ENCODE results near the gene EPHB1.

Gene EPHB1

DNA sequence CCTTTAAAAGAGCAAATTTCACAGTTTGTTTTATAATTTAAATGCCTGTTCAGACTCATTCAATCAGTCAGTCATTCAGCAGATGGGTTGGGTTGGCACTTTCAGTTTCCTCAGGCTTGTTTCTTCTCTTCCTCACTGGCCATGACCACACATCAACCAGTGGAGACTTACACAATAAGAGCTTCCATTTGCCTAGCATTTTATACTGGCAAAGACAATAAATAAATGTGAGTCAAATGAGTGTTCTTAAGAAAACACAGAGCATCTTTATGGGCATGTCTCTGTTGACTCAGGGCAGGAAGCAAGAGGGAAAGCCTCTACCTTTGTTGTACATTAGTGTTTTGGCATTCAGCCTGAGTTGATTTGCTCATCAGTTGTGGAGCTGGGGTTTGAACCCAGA, 122.6 kb downstream of the EPHB1 start:
- TF ChIP-seq YY1 (IDR thresholded peaks at IDR 0.05; ENCODE audit: insufficient read depth, insufficient read length), result no peak
- TF ChIP-seq ZNF274 (IDR thresholded peaks at IDR 0.05; ENCODE audit: low read depth, low read length), result no peak
- peaks cover 30% of the 10 kb centered on the region for H3K27me3 ChIP-seq (ENCODE audit: insufficient read depth, insufficient read length)
- peaks cover 7% of the 10 kb centered on the region; the same call in 1 of the 2 replicates for H3K9me3 ChIP-seq (ENCODE audit: insufficient read depth, low read length)
- H3K9ac ChIP-seq (ENCODE audit: insufficient read length, low read depth), result no peak overlapping the region
- H3K36me3 ChIP-seq (ENCODE audit: insufficient read depth, insufficient read length, low read length), result no peaks in the 10 kb centered on the region
- H3K4me1 ChIP-seq (ENCODE audit: insufficient read depth, insufficient read length), result peaks cover 5% of the 10 kb centered on the region
- no peak for DNase-seq (ENCODE audit: low read depth, low spot score)
- H3K4me3 ChIP-seq (ENCODE audit: insufficient read length, low read depth), result no peak overlapping the region

DNA sequence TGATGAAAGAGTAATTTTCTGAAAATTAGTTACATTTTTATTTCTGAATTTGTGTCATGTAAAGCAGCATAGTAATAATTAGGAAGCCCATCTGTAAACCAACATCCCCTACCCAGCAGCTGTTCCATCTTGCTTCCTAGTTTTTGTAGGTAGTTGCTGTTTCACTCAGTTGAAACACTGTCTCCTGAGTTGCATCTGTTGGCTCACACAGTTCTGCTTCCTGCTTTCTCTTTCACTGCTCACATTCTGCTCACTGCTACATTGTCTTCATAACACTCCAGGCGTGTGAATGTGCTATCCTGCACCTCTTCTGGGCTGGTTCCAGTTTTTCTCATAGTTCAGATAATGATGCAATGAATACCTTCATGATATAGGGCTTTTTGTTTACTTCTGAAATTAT, 123.4 kb downstream of the EPHB1 start:
- Histone ChIP-seq H3K4me3 (ENCODE audit: insufficient read length, low read depth) (no peak overlapping the region), H3K36me3 (ENCODE audit: insufficient read depth, insufficient read length, low read length) (no peaks in the 10 kb centered on the region), H3K9me3 (ENCODE audit: insufficient read depth, low read length) (peaks cover 7% of the 10 kb centered on the region; the same call in 1 of the 2 replicates), H3K4me1 (ENCODE audit: insufficient read depth, insufficient read length) (peaks cover 5% of the 10 kb centered on the region), H3K9ac (ENCODE audit: insufficient read length, low read depth) (no peak overlapping the region), H3K27me3 (ENCODE audit: insufficient read depth, insufficient read length) (peaks cover 28% of the 10 kb centered on the region)
- no peak for DNase-seq (ENCODE audit: low read depth, low spot score)
- TF ChIP-seq ZNF274 (IDR thresholded peaks at IDR 0.05; ENCODE audit: low read depth, low read length), result no peak
- TF ChIP-seq YY1 (IDR thresholded peaks at IDR 0.05; ENCODE audit: insufficient read depth, insufficient read length), result no peak
- TF ChIP-seq SUZ12 (IDR thresholded peaks at IDR 0.05; ENCODE audit: extremely low read depth, insufficient read depth, insufficient read length), result no peak

DNA sequence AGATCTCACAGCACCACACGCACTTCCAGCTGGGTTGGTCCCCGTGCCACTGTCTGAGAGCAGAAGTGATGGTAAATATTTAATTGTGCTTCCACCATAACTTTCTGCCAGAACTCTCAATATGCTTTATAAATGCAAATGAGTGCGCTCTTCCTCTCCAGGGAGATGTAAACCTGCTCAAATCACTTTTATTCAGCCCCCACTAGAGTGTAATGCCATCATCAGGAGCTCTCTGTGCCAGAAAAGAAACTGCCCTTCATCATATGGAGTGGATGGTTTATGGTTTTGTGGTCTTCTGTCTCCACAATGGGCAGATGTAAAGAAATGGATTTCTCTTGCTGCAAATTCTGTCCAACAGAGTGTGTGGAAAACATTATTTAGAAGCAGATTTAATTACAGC, 127.0 kb downstream of the EPHB1 start:
- Histone ChIP-seq H3K4me1 (ENCODE audit: insufficient read depth, insufficient read length) (no peaks in the 10 kb centered on the region), H3K4me3 (ENCODE audit: insufficient read length, low read depth) (no peak overlapping the region), H3K9ac (ENCODE audit: insufficient read length, low read depth) (no peak overlapping the region), H3K9me3 (ENCODE audit: insufficient read depth, low read length) (no peaks in the 10 kb centered on the region), H3K27me3 (ENCODE audit: insufficient read depth, insufficient read length) (peaks cover 52% of the 10 kb centered on the region), H3K36me3 (ENCODE audit: insufficient read depth, insufficient read length, low read length) (no peaks in the 10 kb centered on the region)
- TF ChIP-seq ZNF274 (IDR thresholded peaks at IDR 0.05; ENCODE audit: low read depth, low read length) (no peak), YY1 (IDR thresholded peaks at IDR 0.05; ENCODE audit: insufficient read depth, insufficient read length) (no peak), SUZ12 (IDR thresholded peaks at IDR 0.05; ENCODE audit: extremely low read depth, insufficient read depth, insufficient read length) (no peak)
- DNase-seq (ENCODE audit: low read depth, low spot score), result no peak

DNA sequence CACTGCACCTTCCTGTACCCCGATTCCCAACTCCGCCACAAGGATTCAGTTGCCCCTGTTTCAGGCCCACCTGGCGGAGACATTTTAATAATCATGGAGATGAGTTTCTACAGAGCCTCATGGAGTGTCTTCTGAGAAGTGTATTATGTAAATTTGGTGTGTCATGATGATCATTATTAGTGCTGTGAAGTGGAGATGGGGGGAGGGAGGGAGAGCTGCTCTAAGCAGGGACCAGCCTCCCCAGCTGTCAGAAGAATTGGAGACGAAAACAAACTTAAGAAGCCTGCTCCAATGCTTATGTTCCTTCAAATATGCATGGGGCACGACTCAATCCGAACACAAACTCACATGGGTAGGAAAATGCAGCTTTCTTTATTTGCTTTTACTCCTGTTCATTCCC, 127.8 kb downstream of the EPHB1 start:
- H3K27me3 ChIP-seq (ENCODE audit: insufficient read depth, insufficient read length), result peaks cover 60% of the 10 kb centered on the region
- no peaks in the 10 kb centered on the region for H3K4me1 ChIP-seq (ENCODE audit: insufficient read depth, insufficient read length)
- no peaks in the 10 kb centered on the region for H3K9me3 ChIP-seq (ENCODE audit: insufficient read depth, low read length)
- TF ChIP-seq SUZ12 (IDR thresholded peaks at IDR 0.05; ENCODE audit: extremely low read depth, insufficient read depth, insufficient read length) (no peak), YY1 (IDR thresholded peaks at IDR 0.05; ENCODE audit: insufficient read depth, insufficient read length) (no peak), ZNF274 (IDR thresholded peaks at IDR 0.05; ENCODE audit: low read depth, low read length) (no peak)
- DNase-seq (ENCODE audit: low read depth, low spot score), result no peak
- no peaks in the 10 kb centered on the region for H3K36me3 ChIP-seq (ENCODE audit: insufficient read depth, insufficient read length, low read length)
- H3K4me3 ChIP-seq (ENCODE audit: insufficient read length, low read depth), result no peak overlapping the region
- no peak overlapping the region for H3K9ac ChIP-seq (ENCODE audit: insufficient read length, low read depth)

DNA sequence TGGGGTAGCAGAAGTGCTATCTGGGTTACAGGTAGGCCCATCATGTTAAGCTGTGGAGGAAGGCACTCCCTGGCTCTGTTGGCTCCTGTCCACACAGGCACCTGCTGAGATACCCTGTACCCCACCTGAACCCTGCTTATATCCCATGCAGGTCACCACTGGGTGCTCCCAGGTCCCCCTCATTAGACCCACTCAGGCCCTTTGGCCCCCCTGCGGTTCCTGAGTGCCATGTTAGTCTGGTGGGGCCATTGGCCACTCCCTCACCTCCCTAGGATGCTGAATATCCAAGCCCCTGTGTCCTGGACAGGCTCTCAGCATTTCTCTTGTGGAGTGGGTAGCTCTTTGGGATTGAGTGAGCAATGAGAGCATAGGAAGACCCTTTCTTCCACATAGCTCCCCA, 128.2 kb downstream of the EPHB1 start:
- no peak overlapping the region for H3K4me3 ChIP-seq (ENCODE audit: insufficient read length, low read depth)
- H3K36me3 ChIP-seq (ENCODE audit: insufficient read depth, insufficient read length, low read length), result no peaks in the 10 kb centered on the region
- no peaks in the 10 kb centered on the region for H3K4me1 ChIP-seq (ENCODE audit: insufficient read depth, insufficient read length)
- DNase-seq (ENCODE audit: low read depth, low spot score), result no peak
- no peaks in the 10 kb centered on the region for H3K9me3 ChIP-seq (ENCODE audit: insufficient read depth, low read length)
- H3K9ac ChIP-seq (ENCODE audit: insufficient read length, low read depth), result no peak overlapping the region
- TF ChIP-seq YY1 (IDR thresholded peaks at IDR 0.05; ENCODE audit: insufficient read depth, insufficient read length) (no peak), ZNF274 (IDR thresholded peaks at IDR 0.05; ENCODE audit: low read depth, low read length) (no peak), SUZ12 (IDR thresholded peaks at IDR 0.05; ENCODE audit: extremely low read depth, insufficient read depth, insufficient read length) (no peak)
- peaks cover 64% of the 10 kb centered on the region for H3K27me3 ChIP-seq (ENCODE audit: insufficient read depth, insufficient read length)

DNA sequence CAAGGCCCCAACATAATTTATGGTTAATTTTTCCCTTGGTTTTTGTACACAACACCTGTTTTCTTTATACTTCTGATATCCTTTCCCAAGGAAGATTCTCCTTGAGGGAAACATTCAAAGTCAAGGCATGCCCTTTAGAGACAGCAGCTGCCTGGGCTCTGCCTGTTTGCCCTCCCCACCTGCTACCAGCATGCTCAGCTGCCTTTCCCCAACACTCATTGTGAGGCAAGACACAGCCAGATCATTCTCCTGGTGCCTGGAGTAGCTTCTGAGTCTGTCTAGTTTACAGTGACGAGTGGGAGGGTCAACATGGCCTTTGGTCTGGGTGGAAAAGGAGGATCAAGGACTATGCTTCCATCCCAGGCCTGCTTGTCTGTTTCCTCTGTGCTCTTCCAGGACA, 132.5 kb downstream of the EPHB1 start:
- Histone ChIP-seq H3K4me3 (ENCODE audit: insufficient read length, low read depth) (no peak overlapping the region), H3K9ac (ENCODE audit: insufficient read length, low read depth) (no peak overlapping the region), H3K27me3 (ENCODE audit: insufficient read depth, insufficient read length) (peaks cover 90% of the 10 kb centered on the region), H3K4me1 (ENCODE audit: insufficient read depth, insufficient read length) (no peaks in the 10 kb centered on the region), H3K36me3 (ENCODE audit: insufficient read depth, insufficient read length, low read length) (no peaks in the 10 kb centered on the region), H3K9me3 (ENCODE audit: insufficient read depth, low read length) (no peaks in the 10 kb centered on the region)
- DNase-seq (ENCODE audit: low read depth, low spot score), result no peak
- TF ChIP-seq YY1 (IDR thresholded peaks at IDR 0.05; ENCODE audit: insufficient read depth, insufficient read length), result no peak
- TF ChIP-seq ZNF274 (IDR thresholded peaks at IDR 0.05; ENCODE audit: low read depth, low read length), result no peak

DNA sequence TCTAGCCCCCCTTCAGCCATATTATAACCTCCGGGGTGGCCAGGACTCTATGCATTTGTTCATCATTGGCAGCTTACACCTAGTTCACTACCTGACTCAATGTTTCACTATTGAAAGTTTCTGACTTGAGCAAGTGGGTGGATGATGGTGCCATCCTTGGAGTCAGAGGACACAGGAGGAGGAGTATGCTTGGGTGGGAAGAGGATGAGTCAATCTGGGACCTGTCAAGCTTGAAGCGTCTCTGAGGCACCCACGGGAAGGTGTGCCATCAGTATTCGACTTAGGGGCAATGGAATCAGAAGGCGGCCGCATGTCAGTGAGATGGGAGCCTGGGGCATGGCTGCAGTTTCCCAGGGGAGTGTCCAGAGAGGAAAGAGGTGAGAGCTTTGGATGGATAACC, 133.3 kb downstream of the EPHB1 start:
- Histone ChIP-seq H3K27me3 (ENCODE audit: insufficient read depth, insufficient read length) (peaks cover 93% of the 10 kb centered on the region), H3K9me3 (ENCODE audit: insufficient read depth, low read length) (no peaks in the 10 kb centered on the region), H3K9ac (ENCODE audit: insufficient read length, low read depth) (no peak overlapping the region), H3K4me3 (ENCODE audit: insufficient read length, low read depth) (no peak overlapping the region), H3K36me3 (ENCODE audit: insufficient read depth, insufficient read length, low read length) (no peaks in the 10 kb centered on the region), H3K4me1 (ENCODE audit: insufficient read depth, insufficient read length) (no peaks in the 10 kb centered on the region)
- DNase-seq (ENCODE audit: low read depth, low spot score), result no peak
- TF ChIP-seq YY1 (IDR thresholded peaks at IDR 0.05; ENCODE audit: insufficient read depth, insufficient read length) (no peak), SUZ12 (IDR thresholded peaks at IDR 0.05; ENCODE audit: extremely low read depth, insufficient read depth, insufficient read length) (no peak), ZNF274 (IDR thresholded peaks at IDR 0.05; ENCODE audit: low read depth, low read length) (no peak)

DNA sequence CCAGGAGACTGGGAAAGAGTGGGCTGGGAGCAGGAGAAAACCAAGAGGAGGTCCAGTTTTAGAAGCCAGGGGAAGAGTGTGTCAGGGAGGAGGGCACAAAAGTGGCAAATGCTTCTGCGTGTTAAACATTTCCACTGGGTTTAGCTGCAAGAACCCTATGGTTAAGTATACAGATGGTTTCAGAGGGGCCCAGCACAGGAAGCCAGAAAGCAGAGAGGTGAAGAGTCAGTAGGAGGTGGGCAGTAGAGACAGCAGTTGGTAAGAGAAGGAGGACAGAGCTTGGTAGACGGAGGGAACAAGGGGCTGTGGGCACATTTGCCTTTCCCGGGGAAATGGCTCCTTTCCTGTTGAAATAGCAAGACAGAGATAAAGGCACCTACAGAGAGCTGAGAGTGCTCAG, 133.8 kb downstream of the EPHB1 start:
- Histone ChIP-seq H3K9ac (ENCODE audit: insufficient read length, low read depth) (no peak overlapping the region), H3K27me3 (ENCODE audit: insufficient read depth, insufficient read length) (peaks cover 93% of the 10 kb centered on the region), H3K36me3 (ENCODE audit: insufficient read depth, insufficient read length, low read length) (no peaks in the 10 kb centered on the region), H3K4me3 (ENCODE audit: insufficient read length, low read depth) (no peak overlapping the region), H3K9me3 (ENCODE audit: insufficient read depth, low read length) (no peaks in the 10 kb centered on the region), H3K4me1 (ENCODE audit: insufficient read depth, insufficient read length) (no peaks in the 10 kb centered on the region)
- DNase-seq (ENCODE audit: low read depth, low spot score), result no peak
- TF ChIP-seq SUZ12 (IDR thresholded peaks at IDR 0.05; ENCODE audit: extremely low read depth, insufficient read depth, insufficient read length) (no peak), YY1 (IDR thresholded peaks at IDR 0.05; ENCODE audit: insufficient read depth, insufficient read length) (no peak), ZNF274 (IDR thresholded peaks at IDR 0.05; ENCODE audit: low read depth, low read length) (no peak)

Measured in NT2/D1 (cell line).